SH-SY5Y (cell line): ENCODE results near the gene RAI14.

Source experiments
- GATA2 ChIP-seq: IDR thresholded peaks from 2 replicates; pipeline ENCODE4 v1.6.1; 2011; ENCODE audit warnings: mild to moderate bottlenecking, low read depth, low read length
- GATA3 ChIP-seq: IDR thresholded peaks from 2 replicates; pipeline ENCODE4 v1.6.1; 2011; ENCODE audit warnings: low read depth, mild to moderate bottlenecking, low read length, moderate library complexity

The RAI14 gene

GRCh38 chr5:34626751-34627150, 29.4 kb upstream of the RAI14 start:
- TF ChIP-seq GATA3 (no peak), GATA2 (no peak)

DNA sequence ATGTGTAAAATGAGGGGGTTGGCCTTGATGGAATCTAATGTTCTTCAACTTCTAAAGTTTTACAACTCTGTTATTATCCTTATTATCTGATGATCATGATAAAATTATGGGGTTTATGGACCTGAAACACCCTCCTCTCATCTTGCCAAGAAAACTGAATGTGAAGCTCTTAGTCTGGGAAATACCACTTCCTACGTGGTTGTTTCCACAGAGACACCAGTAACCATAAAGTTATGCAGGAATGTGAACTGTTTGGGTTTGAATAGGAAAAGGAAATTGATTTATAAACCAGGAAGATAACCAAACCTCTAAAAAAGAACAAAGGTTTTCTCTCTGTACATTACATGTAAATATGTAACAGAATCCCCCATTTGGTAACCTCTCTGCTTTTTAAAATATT, 28.3 kb upstream of the RAI14 start:
- no peak for TF ChIP-seq GATA2
- TF ChIP-seq GATA3, result no peak

DNA sequence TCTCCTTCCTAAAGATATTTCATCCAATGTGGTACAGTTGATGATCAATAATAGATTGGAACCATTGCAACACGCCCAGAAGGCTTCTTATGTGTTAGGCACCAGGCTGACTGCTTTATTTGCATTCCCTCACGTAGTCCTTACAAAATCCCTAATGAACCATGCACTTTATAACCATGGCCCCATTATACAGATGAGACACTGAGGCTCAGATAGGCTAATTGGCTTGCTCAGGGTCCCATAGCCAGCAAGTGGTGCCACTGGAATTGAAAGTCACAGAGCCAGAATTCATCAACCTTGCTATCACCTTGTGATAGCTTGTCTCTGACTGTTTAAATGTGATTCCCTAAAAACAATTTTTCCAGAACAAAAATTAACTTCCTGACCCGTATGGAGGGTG, 27.8 kb upstream of the RAI14 start:
- TF ChIP-seq GATA2 (no peak), GATA3 (no peak)

DNA sequence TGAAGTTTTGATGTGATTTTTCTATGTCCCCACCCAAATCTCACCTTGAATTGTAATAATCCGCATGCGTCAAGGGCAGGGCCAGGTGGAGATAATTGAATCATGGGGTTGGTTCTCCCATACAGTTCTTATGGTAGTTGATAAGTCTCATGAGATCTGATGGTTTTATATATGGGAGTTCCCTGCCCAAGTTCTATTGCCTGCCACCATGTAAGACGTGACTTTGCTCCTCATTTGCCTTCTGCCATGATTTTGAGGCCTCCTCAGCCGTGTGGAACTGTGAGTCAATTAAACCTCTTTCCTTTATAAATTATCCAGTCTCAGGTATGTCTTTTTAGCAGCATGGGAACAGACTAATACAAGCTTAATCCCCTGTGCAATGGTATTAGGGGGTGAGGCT, 25.5 kb upstream of the RAI14 start:
- TF ChIP-seq GATA2 (no peak), GATA3 (no peak)

DNA sequence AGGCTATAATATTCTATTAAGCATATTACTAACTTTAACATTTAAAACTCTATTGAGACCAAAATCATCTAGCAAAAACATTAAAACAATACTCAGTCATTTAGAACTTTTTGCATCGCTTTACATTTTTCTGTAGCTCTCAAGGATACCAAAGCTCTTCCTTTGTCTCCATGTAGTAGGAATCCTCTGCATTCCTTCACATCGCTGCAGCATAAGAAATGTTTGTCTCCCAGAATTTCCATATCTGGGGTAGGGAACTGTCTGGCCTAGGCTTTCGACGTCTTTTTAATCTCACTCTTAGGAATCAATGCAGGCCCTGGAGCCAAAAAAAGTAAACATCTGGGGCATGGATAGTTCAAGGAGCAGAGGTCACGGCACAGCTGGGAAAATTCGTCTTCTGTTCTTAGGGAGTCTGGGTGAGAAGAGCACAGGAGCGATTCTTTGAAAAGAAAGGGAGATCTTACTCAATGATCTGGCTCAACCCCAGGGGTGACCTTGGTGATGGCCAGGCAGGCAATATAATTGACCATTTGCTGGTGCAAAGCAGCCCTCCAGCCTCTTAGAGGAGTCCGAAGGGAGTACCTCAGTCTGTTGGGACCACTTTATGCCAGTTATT, 23.2 kb upstream of the RAI14 start:
- no peak for TF ChIP-seq GATA3
- no peak for TF ChIP-seq GATA2

DNA sequence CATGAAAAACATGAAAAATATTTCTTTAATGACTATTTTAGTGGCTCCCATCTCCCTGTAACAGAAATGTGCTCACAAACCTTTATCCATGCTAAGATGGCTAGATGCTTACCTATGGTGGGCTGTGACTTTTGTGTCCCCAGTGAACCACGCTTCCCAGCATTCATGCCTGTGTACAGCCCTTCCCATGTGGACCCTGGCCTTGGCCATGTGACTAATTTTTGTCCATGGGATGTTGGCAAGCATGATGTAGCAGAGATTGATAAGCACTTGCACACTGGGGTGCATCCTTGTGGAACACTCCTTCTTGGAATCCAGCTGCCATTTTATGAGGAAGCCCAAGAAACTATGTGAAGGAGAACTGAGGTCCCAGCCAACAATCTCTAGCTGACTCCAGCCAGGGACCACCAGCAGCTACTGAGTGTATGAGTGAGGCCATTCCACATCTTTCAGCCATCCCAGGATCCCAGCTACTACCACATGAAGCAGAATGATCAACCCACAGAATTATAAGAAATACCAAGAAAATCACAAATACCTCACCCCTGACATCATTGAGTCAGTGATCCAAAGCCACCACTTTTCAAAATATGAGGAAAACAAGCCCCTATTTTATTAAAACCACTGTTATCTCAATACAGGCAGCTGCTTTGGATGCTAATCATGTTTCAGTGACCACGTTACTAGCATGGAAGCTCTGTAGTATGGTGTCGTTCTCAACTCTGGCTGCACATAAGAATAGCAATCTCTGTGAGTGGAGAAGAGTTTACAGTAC, 16.1 kb upstream of the RAI14 start:
- TF ChIP-seq GATA3, result no peak
- no peak for TF ChIP-seq GATA2

DNA sequence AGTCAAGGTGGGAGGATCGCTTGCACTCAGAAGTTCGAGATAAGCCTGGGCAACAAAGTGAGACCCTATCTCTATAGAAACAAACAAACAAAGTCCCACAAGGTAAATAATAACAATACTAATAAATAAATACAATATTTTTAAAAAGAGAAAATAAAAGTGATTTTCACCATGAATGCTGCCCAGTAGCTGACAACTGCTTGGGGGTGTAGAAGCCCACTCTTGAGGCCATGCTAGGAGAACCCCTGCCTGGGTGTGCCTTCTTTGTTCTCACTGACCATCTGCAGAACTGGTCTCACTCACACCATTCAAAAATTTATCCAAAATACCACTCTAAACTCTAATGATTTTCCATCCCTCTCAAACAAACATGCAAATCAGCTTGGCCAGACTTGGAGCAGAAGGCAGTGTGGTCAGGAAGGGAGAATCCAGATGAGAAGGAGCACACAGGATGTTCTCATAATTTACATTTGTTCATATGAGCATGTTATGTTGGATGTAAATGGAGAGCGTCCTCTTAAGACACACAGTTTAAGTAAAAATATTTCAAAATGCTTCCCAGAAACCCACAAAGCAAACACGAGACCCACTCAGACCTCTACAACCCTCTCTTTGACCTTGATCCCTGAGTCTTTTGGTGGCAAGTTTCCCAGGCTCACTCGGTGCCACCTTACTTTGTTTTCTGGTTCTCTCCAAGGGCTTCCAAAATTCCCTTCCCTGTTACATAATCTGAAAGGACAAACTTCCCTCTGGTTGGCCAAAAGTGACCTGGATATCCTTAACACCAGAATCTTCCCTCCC, 7.9 kb upstream of the RAI14 start:
- TF ChIP-seq GATA2, result no peak
- TF ChIP-seq GATA3, result no peak

- TF ChIP-seq GATA2, result no peak
- no peak for TF ChIP-seq GATA3
Measured at GRCh38 chr5:34648840-34649158, 7.3 kb upstream of the RAI14 start.

- TF ChIP-seq GATA2 (no peak), GATA3 (no peak)
Measured at GRCh38 chr5:34651791-34652190, 4.3 kb upstream of the RAI14 start.

GRCh38 chr5:34652466-34652865, 3.7 kb upstream of the RAI14 start:
- no peak for TF ChIP-seq GATA3
- no peak for TF ChIP-seq GATA2

GRCh38 chr5:34652914-34653313, 3.2 kb upstream of the RAI14 start:
- TF ChIP-seq GATA2 (no peak), GATA3 (no peak)

DNA sequence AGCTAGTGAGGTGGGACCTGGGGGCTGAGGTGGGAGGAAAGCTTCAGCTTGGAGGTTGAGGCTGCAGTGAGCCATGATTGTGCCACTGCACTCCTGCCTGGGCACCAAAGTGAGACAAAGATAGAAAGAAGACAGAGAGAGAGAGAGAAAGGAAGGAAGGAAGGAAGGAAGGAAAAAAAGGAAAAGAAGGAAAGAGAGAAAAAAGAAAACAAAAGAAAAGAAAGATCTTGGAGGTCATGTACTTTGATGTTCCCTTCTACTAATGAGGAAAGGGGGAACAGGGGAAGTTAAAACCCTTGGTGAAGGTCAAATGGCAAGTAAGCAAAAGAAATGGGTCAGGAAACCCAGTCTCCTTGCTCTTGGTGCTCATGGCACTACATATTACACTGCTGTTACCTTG, 2.4 kb upstream of the RAI14 start:
- TF ChIP-seq GATA2 (no peak), GATA3 (no peak)

DNA sequence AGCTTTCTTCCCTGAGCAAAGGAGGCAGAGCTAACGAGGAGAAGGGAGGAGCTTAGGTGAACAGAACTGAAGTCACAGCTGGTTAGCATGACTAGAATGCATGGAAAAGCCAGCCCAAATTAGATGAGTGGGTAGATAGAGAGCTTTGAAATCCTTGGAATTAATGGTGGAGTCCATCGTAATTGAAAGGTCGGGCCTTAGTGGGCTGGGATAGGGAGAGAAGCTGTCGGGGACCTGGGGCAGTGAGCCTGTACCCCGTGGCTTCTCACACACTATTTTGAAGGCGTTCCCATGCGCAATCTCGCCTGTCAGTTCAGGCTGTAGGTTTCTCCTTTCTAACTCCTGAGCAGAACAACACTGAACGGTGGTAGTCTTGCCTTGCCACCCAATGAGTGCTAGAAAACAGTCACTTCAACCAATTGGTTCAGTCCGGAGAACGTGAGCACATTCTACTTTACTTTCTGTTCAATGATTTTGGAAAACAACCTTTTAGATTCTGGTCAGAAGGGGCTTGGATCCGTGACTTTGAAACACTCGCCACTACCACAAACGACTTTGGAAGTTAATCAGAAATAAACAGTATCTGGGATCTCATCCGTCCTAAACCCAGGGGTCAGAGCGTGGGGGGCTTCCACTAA, 655 bp upstream of the RAI14 start:
- no peak for TF ChIP-seq GATA3
- 0 out of 2 replicates have a peak, but pooled peaks have one; percentile 14 for TF ChIP-seq GATA2

DNA sequence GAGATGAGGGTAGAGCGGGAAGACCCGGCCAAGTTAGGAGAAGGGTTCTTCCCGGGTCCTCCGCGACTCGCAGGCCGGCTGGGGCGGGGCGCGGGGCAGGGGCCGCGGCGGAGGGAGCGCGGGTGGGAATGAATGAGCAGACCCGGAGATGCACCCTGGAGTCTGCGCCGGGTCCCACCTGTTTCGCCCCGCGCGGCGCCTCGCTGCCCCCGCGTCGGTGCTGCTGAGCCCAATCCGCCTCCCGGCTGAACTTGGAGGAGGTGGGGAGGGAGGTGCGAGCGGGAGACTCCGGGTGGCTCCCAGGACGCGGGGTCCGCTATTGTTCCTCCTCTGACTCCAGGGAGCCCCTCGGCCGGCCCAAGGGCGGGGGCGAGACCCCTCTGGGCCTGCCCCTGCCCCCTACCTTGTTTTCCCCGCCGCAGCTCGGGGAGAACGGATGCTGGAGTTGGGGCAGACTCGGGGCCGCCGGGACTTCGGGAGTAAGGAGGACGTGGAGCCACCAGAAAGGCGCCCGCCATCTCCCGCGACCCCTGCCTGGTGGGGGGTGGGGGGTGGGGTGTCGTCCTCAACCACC, 659 bp downstream of the RAI14 start:
- TF ChIP-seq GATA2 (no peak), GATA3 (no peak)
